ELF-1 (cell line): ENCODE results near the gene SLF2.

Experiments
- DNase-seq: peaks from one replicate; pipeline ENCODE4 v3.0.0-alpha.2; 2016; ENCODE audit warnings: low read depth, low spot score

The SLF2 gene, protein sequence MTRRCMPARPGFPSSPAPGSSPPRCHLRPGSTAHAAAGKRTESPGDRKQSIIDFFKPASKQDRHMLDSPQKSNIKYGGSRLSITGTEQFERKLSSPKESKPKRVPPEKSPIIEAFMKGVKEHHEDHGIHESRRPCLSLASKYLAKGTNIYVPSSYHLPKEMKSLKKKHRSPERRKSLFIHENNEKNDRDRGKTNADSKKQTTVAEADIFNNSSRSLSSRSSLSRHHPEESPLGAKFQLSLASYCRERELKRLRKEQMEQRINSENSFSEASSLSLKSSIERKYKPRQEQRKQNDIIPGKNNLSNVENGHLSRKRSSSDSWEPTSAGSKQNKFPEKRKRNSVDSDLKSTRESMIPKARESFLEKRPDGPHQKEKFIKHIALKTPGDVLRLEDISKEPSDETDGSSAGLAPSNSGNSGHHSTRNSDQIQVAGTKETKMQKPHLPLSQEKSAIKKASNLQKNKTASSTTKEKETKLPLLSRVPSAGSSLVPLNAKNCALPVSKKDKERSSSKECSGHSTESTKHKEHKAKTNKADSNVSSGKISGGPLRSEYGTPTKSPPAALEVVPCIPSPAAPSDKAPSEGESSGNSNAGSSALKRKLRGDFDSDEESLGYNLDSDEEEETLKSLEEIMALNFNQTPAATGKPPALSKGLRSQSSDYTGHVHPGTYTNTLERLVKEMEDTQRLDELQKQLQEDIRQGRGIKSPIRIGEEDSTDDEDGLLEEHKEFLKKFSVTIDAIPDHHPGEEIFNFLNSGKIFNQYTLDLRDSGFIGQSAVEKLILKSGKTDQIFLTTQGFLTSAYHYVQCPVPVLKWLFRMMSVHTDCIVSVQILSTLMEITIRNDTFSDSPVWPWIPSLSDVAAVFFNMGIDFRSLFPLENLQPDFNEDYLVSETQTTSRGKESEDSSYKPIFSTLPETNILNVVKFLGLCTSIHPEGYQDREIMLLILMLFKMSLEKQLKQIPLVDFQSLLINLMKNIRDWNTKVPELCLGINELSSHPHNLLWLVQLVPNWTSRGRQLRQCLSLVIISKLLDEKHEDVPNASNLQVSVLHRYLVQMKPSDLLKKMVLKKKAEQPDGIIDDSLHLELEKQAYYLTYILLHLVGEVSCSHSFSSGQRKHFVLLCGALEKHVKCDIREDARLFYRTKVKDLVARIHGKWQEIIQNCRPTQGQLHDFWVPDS

DNA sequence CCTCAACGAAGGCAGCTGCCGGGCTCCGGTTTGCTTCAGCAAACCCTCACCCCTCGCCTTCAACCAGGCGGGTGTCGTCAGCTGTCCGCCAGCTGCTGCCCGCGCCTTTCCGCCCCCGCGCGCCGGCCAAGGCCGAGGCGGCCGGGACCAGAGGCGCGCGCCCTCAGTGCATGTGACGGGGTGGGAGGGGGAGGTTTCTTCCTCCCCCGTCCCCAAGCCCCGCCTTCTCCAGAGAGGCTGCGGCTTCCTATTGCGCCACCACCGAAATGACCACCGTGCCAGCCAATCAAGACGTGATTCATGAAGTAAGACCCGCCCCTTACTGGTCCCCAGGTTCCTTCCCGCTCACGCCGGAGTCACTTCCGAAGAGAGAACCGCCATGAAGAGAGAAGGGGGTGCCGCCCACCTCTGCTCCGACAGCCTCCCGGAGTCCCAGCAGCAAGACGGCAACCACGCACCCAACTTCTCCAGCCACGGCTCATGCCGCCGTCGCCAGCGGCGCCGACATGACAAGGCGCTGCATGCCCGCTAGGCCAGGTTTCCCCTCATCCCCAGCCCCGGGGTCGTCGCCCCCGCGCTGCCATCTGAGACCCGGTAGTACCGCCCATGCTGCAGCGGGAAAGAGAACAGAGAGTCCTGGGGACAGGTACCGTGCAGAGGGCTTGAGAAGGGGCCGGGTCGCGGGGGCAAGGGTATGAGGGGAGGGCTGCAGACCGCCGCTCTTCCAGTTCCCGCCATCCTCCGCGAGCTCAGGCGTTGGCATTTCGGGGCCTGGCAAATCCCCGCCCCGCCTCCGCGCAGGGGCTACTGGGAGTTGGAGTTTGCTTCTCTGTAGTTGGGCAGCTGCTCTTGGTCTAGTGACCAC lies at the start of gene SLF2:
SLF2 (plus strand) TSS at position 359 of the 865 bp plus-strand sequence; CDS start at position 507, 148 bp downstream.
- DNase-seq: peak; percentile 99

DNA sequence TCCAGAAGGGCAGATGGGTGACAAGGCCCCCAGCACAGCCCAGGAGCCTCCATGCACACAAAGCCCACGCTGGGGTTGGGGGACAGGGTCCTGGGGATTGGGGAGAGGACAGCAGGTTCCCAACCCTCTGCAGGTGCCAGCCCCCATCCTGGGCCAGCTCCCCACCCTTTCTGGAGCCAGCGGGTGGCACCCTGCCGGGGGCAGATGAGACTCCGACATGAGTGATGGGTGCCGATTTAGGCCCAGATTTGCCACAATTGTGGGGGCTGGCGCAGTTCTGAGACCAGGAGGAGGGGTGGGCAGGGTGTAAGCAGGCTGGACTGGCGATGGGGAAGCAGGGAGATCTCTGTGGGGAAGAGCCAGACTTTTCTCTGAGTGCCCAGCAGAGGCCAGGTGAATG lies 49.3 kb upstream of the SLF2 start:
- DNase-seq: no peak

DNA sequence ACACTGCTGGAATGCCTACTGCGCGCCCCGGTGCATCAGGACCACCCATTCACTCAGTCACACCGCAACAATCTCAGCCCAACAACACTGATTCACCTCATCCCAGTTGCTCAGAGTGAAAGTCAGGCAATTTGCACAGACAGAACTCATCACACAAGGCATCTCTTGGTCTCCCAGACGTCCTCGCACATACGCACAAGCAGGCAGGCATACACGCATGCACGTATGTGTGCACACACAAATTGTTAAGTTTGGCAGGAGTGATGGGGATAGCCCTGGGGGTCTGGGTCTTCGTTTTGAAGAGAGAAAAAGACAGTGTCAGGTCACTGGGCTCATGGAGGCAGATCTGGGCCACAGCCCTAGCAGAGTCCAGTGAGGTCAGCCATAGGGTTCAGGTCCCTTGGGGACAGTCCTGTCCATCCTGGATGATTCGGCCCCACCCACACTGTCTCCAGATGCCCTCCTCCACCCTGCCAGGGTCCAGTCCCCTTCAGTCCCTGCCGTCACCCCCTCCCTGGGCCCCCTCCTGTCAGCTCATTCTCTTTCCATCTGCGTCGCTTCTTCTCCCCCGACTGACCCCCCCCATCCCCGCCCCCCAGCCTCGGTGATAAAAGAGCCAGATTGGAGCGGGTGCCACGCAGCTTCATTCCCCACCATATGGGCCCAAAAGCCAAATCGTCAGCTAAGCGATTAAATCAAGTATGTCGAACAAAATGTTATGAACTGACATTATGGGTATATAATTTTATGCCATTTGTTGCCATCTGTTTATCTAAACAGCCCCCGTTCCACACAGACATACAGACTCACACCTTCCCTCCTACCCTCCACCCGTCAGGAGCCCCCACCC lies 48.5 kb upstream of the SLF2 start:
- DNase-seq: no peak

DNA sequence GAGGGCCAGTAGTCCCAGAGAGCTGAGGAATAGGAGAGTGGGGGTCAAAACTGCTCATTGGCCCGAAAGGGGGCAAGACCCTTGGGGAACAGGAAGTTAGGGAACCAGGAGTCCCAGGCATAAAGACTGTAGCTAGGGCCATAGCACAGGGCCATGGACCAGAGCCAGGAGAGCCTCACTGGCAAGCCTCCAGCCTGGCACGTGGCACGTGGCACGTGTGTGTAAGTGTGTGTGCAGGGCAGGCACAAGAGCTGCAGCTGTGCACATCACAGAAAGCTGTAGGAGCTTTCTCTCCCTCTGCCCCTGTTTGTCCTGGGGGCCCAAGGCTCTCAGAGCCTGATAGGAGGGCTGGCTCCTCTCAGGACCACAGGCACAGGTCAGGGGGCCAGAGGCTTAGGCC lies 47.8 kb upstream of the SLF2 start:
- DNase-seq: no peak

DNA sequence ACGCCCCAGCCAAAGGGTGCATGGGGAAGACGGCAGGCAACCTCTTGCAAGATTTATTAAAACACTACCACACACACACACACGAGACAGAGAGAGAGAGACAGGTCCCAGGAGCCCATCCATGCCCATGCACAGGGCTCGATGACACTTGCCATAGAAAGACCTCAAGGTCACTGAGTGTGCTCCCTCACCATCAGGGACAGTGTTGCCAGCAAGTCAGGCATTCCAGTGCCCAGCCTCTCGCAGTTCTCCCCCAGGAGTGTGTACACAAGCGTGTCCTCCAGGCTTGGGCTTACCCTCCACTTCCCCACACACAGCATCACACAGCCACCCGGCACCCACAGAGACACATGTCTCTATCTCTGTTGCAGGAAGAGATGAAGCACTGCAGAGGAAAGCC lies 46.8 kb upstream of the SLF2 start:
- DNase-seq: no peak

DNA sequence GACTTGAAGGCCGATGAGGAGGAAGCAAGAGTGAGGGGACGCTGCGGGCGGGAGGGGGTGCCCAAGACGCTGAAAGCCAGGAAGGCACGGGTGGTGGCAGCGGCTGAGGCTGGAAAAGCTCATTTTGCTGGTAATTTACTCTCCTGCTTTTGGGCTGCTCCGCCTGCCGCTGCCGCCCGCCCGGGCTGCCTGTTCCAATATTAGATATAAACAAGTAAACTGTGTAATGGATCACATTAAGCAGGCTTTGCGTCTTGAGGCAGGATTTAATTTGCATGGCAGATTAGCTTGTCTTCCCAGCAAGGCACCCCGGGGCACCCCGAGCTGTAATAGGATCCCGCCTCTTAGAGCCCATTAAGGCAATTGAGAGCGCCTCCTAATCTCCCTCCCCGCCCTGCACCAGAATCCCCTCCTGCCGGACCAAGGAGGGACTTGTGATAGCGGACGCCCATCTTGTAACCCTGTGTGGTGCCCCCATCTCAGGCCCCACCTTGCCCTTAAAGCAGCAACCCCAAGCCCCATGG lies 46.1 kb upstream of the SLF2 start:
- peak; percentile 18 for DNase-seq

DNA sequence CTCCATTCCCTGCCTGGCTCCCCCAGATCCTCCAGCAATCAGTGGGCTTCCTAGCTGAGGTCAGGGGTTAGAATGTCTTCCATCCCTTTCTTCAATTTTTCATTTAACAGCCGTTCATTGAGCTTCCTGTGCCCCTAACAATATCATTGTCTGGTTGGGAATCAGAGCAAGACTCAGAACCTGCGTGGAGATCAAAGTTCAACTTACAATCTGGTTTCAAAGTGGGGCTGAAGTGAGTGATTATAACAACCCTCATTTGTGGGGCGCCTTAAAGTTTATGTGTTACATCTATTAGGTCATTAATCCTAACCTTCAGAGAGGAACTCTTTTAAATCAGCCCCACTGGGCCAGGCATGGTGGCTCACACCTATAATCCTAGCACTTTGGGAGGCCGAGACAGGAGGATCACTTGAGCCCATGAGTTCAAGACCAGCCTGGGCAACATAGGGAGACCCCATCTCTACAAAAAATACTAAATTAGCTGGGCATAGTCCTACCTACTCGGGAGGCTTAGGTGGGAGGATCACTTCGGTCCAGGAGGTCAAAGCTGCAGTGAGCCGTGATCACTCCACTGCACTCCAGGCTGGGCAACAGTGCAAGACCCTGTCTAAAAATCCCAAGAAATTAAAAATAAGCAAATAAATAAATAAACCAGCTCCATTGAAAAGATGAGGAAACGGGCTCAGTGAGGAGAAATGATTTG lies 45.4 kb upstream of the SLF2 start:
- no peak for DNase-seq

DNA sequence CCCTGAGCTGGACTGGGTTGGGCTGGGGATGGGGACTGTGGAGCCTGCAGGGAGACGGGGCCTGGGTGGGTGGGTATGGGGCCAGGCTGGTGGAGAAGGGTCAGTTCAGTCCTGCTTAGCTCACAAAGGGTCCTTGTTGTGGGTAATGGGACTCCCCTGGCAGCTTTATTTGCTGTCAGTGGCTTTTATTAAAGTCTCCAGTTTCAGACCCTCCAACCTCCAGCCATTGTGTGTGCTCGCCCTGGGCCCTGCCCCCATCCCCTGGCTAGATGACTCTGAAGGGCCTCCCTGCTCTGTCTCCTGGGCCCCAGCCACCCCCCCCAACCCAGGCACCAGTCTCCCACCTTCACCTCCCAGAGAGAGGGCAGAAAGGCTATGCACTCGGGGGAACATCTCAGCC lies 44.4 kb upstream of the SLF2 start:
- DNase-seq: no peak

DNA sequence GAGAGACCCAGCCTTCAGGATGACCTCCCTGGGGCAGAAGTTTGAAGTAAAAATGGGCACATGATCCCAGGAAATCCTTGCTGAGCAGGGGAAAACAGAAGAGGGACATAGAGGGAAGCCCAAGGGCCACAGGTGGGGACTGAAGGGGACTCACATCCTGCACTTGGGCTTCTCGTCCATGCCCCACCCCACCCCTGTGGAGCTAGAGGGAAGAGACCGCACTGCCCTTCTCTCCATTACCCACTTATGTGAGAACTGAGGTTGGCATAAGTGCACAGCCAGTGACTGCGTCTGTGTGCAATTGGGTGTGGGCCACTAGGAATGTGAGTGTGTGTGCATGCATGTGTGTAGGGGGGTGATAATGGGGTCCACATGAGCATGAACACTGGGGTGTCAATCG lies 43.4 kb upstream of the SLF2 start:
- no peak for DNase-seq

DNA sequence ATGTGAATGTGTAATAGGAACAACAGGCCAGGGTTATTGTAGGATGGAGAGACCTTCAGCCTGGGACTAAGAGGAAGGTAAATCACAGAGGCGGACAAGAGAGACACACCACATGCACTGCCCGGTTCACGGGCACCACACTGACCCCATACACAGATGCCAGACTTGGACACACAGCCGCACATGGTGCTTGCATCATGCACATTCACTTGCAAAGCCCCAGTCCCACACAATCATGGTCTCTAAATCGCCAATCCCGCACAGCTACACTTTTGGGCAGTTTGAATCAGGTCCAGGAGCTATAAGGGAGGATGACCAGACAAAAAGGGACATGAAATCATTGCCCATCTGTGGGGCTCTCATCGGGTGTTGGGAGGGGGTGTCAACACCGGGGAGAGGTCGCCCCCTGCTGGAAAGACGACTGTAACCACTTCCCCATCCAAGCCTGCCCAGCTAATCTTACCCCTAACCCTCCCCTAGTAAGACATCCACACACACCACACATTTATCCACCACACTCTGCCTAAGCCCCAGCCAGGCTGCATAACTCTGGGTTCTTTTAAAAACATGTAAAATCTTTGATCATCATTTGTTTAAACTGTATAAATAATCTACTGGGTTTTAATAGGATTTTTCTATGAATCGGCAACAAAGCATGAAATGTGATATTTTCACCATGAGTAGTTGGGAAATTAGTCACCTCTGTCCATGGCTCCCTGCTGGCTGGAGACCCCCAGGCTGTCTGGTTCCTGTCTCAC lies 40.5 kb upstream of the SLF2 start:
- DNase-seq: peak; percentile 87

DNA sequence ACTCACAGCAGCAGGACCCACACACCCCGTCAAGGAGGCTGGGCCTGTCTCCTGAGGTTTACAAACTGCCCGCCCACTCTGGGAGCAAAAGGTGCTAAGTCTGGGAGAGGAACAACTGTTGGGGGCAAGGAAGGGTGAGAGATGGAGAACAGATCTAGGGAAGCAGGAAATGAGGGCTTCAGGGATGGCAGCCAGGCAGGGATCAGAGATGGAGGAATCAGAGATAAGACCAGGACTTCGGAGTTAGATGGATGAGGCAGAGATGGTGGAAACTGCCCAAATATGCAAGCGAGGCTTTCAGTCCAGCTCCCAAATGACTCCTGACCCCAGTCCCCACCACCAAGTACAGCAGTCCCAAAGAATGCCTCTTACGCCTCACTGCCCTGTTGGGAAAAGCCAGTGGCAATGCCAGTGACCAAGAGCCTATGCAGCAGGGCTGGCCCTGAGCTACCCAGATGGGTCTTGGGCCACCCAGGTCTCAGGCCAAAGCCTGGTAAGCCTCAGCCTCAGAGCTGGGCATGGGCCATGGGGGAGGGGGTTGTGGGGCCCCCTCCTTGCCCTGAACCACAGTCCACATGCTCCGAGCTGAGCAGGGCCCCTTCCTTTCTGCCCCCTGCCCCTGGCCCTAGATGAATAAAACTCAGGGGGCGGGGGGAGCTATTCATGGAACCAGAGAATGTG lies 39.5 kb upstream of the SLF2 start:
- no peak for DNase-seq

DNA sequence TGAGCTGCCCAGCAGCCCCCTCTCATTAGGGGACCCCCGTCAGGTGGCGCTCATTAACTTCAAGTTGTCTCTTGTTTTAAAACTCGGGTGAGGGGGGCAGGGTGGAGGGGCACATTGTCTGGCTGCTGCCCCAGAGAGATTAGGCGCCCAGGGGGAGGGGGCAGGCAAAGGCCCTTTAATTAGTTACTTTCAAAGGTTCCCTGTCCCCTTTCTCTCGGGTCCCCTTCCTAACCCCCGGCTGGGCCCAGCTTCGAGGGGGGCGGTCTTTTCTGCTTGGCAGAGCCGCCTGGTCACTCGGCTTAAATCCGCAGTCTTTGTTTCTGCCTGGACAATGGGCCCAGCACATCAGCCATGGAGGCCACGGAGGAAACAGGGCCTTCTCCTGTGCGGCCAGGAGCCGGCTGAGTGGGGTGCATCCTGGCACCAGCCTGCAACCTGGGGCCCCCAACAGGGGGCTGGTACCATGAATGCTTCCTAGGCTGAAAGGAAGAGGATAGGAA lies 38.9 kb upstream of the SLF2 start:
- no peak for DNase-seq

DNA sequence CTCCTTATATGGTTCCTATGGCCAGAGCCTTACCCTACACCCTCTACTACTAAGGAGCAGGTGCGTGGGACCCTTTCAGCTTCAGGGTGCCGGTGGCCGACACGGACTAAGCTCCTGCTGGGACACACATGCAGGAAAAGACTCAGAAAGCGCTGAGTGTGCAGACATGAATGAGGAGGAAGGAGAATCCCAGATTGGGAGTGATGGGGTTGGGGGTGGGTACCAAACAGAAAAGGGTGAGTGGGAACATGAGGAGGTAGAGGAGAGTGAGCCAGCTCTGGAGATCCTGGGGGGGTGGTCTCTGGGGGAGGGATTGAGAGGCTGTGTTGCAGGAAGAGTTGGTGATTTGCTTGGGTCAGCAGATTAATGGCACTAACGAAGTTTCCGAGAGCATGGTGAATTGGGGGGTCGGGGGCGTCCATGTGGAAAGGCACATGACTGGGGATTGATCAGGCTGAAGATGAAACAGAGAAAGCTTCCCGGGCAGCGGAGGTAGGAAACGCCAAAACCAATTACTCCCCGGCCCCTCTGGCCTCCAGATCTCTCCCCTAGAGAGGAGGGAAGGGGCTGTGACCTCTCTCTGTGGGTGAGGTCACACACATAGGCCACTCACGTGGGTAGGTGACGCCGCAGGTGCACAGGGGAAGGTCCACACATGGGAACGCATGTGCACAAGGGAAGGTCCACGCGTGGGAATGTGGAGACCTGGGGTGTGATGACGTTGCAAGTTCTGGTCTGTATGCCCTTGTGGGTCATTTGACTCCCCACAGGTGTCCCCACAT lies 37.9 kb upstream of the SLF2 start:
- DNase-seq: no peak

DNA sequence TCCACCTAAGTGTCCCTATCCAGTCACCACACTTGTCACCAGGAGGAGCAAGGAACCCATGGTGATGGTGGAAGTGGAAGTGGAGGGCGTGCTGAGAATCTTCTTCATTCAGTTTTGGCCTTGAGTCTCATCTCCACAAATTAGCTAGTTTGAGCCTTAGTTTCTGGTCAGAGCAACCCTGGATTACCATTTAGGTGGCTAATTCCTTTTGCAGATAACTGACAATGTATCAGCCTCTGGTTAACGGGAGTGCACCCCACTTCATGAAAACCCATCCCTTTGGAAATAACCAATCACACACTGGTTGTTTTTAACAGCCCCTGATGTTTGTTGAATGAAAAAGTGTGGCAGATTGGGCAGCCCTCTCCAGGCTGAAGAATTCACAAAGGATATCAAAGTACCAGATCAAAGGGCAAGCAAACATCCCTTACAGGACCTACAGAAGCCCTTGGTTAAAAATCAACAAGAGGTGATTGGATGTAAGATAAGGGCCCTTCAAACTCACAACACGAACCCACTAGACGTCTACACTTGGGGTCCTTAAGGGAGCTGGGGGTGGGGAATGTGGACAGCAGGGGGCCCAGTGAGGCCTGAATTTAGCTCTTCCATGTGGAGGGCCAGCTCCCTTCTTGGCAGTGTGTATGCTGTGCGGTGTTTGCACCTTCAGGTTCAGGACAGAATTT lies 37.1 kb upstream of the SLF2 start:
- DNase-seq: no peak

DNA sequence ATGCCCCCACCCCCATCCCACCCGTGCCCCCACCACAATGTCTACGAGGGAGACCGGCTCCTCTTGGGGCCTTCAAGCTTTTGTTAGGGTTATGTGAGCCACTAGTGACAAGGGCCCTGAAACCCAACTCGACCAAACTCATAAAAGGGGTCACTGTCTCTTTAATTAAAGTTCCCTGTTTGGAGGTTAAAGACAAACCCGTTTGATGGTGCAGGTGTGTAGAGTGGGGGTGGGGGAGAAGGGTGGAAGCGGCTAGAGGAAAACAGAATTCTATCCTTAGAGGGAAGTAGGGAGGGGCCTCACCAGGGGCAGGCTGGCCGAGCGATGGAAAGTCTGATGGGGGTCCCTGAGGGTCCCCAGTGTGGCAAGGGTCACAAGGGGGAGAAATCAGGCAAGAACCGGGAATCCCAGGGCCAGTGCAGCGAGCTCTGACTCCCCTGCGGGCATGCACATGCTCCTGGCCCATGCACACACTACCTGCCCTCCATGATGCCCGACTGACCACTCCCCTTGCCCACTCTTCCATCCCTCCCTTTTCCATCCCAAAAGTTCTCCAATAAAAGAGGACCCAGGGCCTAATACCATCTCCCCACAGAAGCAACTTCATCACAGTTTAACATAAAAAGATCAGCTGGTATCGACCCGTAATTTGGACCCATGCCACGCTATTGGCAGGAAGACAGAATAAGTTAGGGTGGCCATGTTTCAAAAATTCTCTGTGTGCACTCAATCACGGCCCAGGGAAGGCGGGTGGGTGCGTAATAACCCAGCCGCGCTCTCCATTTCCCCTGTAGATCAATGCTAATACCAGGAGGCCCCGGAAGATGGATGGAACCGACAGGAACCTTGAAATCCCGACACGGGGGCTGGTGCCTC lies 35.9 kb upstream of the SLF2 start:
- DNase-seq: no peak

DNA sequence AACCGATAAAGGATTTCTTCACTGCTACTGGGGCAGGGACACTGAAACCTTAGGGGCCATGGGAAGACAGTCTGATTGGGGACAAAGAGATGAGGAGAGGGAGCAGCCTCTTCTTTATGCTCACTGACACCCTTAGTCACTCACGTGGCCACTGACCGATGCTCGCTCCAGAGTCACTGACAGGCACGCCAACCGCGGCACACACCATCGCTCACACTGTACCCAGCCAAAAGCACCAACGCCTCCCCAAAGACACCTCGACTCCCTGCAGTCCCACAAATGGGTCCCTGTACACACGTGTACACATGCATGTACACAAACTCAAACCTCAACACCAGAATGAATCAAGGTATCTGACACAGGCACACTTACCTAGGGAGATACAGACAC lies 35.3 kb upstream of the SLF2 start:
- no peak for DNase-seq
